GM23338 (cell line): ENCODE measurements around the gene LDLRAD3. TPM values are rescaled to one million over a fixed set of nuclear protein-coding genes. Genes with fewer than 3 reads are reported as not detected.
A peak's percentile ranks its signal among the peaks of the same experiment; 100 is the strongest.

Experiments used
- ATAC-seq: fragments of 200-7000 bp; cut with Tn5 transposase; 3 replicates; pipeline ENCODE4 v1.9.1; 2020
- DNase-seq: peaks from one replicate; pipeline ENCODE4 v3.0.0-alpha.2; 2015; ENCODE audit warnings: low spot score
- H2AFZ ChIP-seq: fragments of 200-600 bp; sonication (generic); 2 replicates; pipeline ENCODE4 v1.8.0; 2016; ENCODE audit warnings: antibody characterized with exemption, mild to moderate bottlenecking, moderate library complexity
- H3F3A ChIP-seq: fragments of 200-600 bp; sonication (generic); replicated peaks from 2 replicates; pipeline ENCODE4 v1.8.0; 2017; ENCODE audit warnings: antibody characterized with exemption, mixed run types, low read depth
- H3K27ac ChIP-seq: fragments of 200-600 bp; sonication (generic); 2 replicates; pipeline ENCODE4 v1.6.1; 2016; ENCODE audit warnings: low read depth
- H3K27me3 ChIP-seq: fragments of 200-600 bp; sonication (generic); 2 replicates; pipeline ENCODE4 v1.8.0; 2016; ENCODE audit warnings: mild to moderate bottlenecking, mixed run types, moderate library complexity; ENCODE audit not compliant: insufficient read depth
- H3K36me3 ChIP-seq: fragments of 200-600 bp; sonication (generic); 2 replicates; pipeline ENCODE4 v1.8.0; 2016; ENCODE audit warnings: mild to moderate bottlenecking; ENCODE audit not compliant: insufficient read depth
- H3K4me1 ChIP-seq: fragments of 200-600 bp; sonication (generic); 2 replicates; pipeline ENCODE4 v1.8.0; 2016; ENCODE audit warnings: mild to moderate bottlenecking, moderate library complexity; ENCODE audit not compliant: insufficient read depth
- H3K4me2 ChIP-seq: fragments of 200-600 bp; sonication (generic); 2 replicates; pipeline ENCODE4 v1.7.1; 2017; ENCODE audit warnings: mixed run types
- H3K4me3 ChIP-seq: fragments of 200-600 bp; sonication (generic); 2 replicates; pipeline ENCODE4 v1.6.1; 2016; ENCODE audit warnings: mixed run types
- H3K79me2 ChIP-seq: fragments of 200-600 bp; sonication (generic); replicated peaks from 2 replicates; pipeline ENCODE4 v1.8.0; 2017; ENCODE audit warnings: mild to moderate bottlenecking; ENCODE audit not compliant: insufficient read depth
- H3K9me2 ChIP-seq: fragments of 200-600 bp; sonication (generic); 2 replicates; pipeline ENCODE4 v1.8.0; 2017; ENCODE audit not compliant: insufficient read depth
- H4K20me1 ChIP-seq: fragments of 200-600 bp; sonication (generic); replicated peaks from 2 replicates; pipeline ENCODE4 v1.8.0; 2017; ENCODE audit warnings: mild to moderate bottlenecking; ENCODE audit not compliant: insufficient read depth
- H3K27ac Mint-ChIP-seq: 2 replicates; pipeline ENCODE4 v1.8.0; 2020; ENCODE audit warnings: inconsistent platforms, mild to moderate bottlenecking, moderate library complexity, mixed read lengths
- H3K27me3 Mint-ChIP-seq: 3 replicates; pipeline ENCODE4 v1.8.0; 2022; ENCODE audit warnings: low read depth, mild to moderate bottlenecking, moderate library complexity, mixed read lengths, inconsistent platforms; ENCODE audit not compliant: insufficient read depth, poor library complexity
- H3K36me3 Mint-ChIP-seq: 3 replicates; pipeline ENCODE4 v1.8.0; 2021; ENCODE audit warnings: low read depth, mild to moderate bottlenecking, inconsistent platforms, moderate library complexity, mixed read lengths
- H3K4me1 Mint-ChIP-seq: 3 replicates; pipeline ENCODE4 v1.8.0; 2020; ENCODE audit warnings: mild to moderate bottlenecking, inconsistent platforms, mixed read lengths
- H3K4me3 Mint-ChIP-seq: 3 replicates; pipeline ENCODE4 v1.8.0; 2021; ENCODE audit warnings: moderate library complexity, mild to moderate bottlenecking, inconsistent platforms, mixed read lengths
- H3K9me3 Mint-ChIP-seq: 3 replicates; pipeline ENCODE4 v1.8.0; 2020; ENCODE audit warnings: moderate library complexity, mild to moderate bottlenecking, inconsistent platforms, mixed read lengths
- CTCF ChIP-seq, 2 experiments: fragments of 200-600 bp in 1 of 2; sonication (generic) in 1 of 2; conservative IDR thresholded peaks; 2 replicates each; pipeline versions ENCODE4 v1.5.1 to v1.6.1; 2016 to 2017; ENCODE audit warnings: antibody characterized with exemption in 2 of 2, low read depth in 2 of 2, mild to moderate bottlenecking in 2 of 2, moderate library complexity in 1 of 2
- ETS1 ChIP-seq: IDR thresholded peaks from 2 replicates; pipeline ENCODE4 v1.6.1; 2016; ENCODE audit warnings: antibody characterized with exemption
- NANOG ChIP-seq: IDR thresholded peaks from 2 replicates; pipeline ENCODE4 v1.6.1; 2016; ENCODE audit warnings: antibody characterized with exemption, borderline replicate concordance
- ZNF114 ChIP-seq: fragments of 250-450 bp; sonication (Bioruptor Pico); IDR thresholded peaks from 2 replicates; pipeline ENCODE4 v1.5.0; 2020; ENCODE audit warnings: mild to moderate bottlenecking, moderate library complexity
- ZNF331 ChIP-seq: fragments of 250-450 bp; sonication (Bioruptor Pico); IDR thresholded peaks from 2 replicates; pipeline ENCODE4 v1.5.0; 2020; ENCODE audit warnings: low read depth, mild to moderate bottlenecking, moderate library complexity
- polyA plus RNA-seq: library from polyadenylated mRNA; unstranded; fragments of >200 nt; fragmentation: Nextera tagmentation; extraction: Ambion mirVana; gene quantifications from 2 replicates; pipeline ENCODE4 v1.2.1, GENCODE V29; 2016
- total RNA-seq: library from RNA; depleted of rRNA; stranded (reverse); fragments of >200 nt; shearing (Covaris generic); gene quantifications from 2 replicates; pipeline ENCODE4 v1.2.3, GENCODE V29; 2014
- TF ChIP-seq, protein P1 (sequence below): IDR thresholded peaks from one replicate; pipeline ENCODE4 v1.6.1; 2018; ENCODE audit warnings: antibody characterized with exemption; ENCODE audit not compliant: unreplicated experiment

Gene LDLRAD3
- total and polyA plus RNA-seq, 2 experiments from 2014 or later = 8.5 to 19.4 TPM

DNA sequence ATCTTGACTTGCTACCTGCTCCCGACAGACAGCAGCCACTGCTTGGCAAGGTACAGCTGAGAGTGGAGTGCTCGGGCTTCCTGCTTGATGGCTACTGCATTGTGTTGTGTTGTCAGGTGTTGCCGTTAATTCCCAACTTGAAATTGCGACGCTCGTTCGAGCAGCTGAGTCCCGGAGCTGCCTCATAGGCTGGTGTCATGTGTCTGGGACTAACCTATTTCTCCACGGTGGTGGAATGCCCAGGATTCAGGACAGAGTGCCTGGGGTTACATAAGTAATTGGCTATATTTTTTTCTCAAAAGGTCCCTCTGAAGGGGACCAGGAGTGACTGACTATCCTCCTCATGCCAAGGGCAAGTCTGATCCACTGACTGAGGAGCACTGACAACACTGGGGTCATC is 326.8 kb downstream of the LDLRAD3 start:
- Histone ChIP-seq H3K36me3 (no peaks in the 10 kb centered on the region), H3K4me2 (no peak overlapping the region), H3K4me1 (no peaks in the 10 kb centered on the region), H2AFZ (no peak overlapping the region), H3F3A (no peaks in the 10 kb centered on the region), H3K79me2 (no peaks in the 10 kb centered on the region), H3K27ac (no peak overlapping the region), H3K4me3 (no peak overlapping the region), H4K20me1 (no peaks in the 10 kb centered on the region), H3K9me2 (no peaks in the 10 kb centered on the region), H3K27me3 (no peaks in the 10 kb centered on the region)
- TF ChIP-seq ETS1 (no peak), CTCF (conservative IDR thresholded peaks at IDR 0.05; ENCODE audit: low read depth in 2 of 2) (no peak), NANOG (no peak)
- TF ChIP-seq, protein P1, sequence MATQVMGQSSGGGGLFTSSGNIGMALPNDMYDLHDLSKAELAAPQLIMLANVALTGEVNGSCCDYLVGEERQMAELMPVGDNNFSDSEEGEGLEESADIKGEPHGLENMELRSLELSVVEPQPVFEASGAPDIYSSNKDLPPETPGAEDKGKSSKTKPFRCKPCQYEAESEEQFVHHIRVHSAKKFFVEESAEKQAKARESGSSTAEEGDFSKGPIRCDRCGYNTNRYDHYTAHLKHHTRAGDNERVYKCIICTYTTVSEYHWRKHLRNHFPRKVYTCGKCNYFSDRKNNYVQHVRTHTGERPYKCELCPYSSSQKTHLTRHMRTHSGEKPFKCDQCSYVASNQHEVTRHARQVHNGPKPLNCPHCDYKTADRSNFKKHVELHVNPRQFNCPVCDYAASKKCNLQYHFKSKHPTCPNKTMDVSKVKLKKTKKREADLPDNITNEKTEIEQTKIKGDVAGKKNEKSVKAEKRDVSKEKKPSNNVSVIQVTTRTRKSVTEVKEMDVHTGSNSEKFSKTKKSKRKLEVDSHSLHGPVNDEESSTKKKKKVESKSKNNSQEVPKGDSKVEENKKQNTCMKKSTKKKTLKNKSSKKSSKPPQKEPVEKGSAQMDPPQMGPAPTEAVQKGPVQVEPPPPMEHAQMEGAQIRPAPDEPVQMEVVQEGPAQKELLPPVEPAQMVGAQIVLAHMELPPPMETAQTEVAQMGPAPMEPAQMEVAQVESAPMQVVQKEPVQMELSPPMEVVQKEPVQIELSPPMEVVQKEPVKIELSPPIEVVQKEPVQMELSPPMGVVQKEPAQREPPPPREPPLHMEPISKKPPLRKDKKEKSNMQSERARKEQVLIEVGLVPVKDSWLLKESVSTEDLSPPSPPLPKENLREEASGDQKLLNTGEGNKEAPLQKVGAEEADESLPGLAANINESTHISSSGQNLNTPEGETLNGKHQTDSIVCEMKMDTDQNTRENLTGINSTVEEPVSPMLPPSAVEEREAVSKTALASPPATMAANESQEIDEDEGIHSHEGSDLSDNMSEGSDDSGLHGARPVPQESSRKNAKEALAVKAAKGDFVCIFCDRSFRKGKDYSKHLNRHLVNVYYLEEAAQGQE = no peak
- H3K4me1 Mint-ChIP-seq = peaks cover 7% of the 10 kb centered on the region; the same call in 2 of the 3 replicates
- no peak overlapping the region for H3K27ac Mint-ChIP-seq
- DNase-seq (no peak), ATAC-seq (no peak)
- no peak overlapping the region for H3K4me3 Mint-ChIP-seq
- H3K9me3 Mint-ChIP-seq = no peaks in the 10 kb centered on the region
- H3K27me3 Mint-ChIP-seq = peaks cover 6% of the 10 kb centered on the region
- H3K36me3 Mint-ChIP-seq = peaks cover 9% of the 10 kb centered on the region

DNA sequence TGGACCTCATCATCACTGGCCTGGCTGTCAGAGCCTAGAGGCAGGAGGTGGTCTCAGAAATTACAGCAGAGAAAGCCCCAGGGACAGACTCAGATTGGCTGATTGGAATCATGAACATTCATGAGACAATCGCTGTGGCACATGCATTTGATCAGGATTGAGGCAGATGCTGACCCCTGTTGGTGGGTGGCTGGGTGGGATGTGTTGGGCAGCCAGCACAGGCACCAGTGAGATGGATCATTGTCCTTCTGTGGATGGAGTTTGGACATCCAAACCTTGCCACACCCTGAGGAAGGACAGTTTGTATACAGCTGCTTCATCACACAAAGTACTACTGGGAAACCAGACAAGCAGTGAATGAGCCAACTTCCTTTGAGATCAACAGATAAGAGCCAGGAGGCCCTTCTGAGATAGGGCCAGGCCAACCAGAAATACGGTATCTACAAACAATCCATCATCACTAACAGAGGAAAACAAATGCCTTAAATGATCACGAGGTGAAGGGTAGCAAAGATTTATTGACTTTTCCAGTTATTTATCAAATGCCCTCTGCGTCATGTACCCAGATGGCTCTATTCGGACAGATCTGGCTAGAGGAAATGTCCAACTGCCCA is 328.0 kb downstream of the LDLRAD3 start:
- no peaks in the 10 kb centered on the region for H3K4me1 Mint-ChIP-seq
- no peaks in the 10 kb centered on the region for H3K79me2 ChIP-seq
- H3F3A ChIP-seq = no peaks in the 10 kb centered on the region
- no peaks in the 10 kb centered on the region for H3K27me3 ChIP-seq
- no peaks in the 10 kb centered on the region for H4K20me1 ChIP-seq
- peaks cover 9% of the 10 kb centered on the region for H3K36me3 Mint-ChIP-seq
- no peaks in the 10 kb centered on the region for H3K9me3 Mint-ChIP-seq
- peaks cover 6% of the 10 kb centered on the region for H3K27me3 Mint-ChIP-seq
- DNase-seq (no peak), ATAC-seq (no peak)
- H3K36me3 ChIP-seq = no peaks in the 10 kb centered on the region
- H3K4me1 ChIP-seq = no peaks in the 10 kb centered on the region
- H3K4me3 ChIP-seq = no peak overlapping the region
- H3K9me2 ChIP-seq = no peaks in the 10 kb centered on the region
- H3K4me2 ChIP-seq = no peak overlapping the region
- no peak overlapping the region for H3K27ac ChIP-seq
- H3K27ac Mint-ChIP-seq = no peak overlapping the region
- no peak for TF ChIP-seq ZNF331 (CRISPR knock-in tag)
- no peak for TF ChIP-seq ZNF114 (CRISPR knock-in tag)
- peak; percentile 29 to 51; a peak in 3 of 4 replicates for TF ChIP-seq CTCF (conservative IDR thresholded peaks at IDR 0.05; ENCODE audit: low read depth in 2 of 2)
- no peak overlapping the region for H3K4me3 Mint-ChIP-seq
- no peak overlapping the region for H2AFZ ChIP-seq
